Activated T-helper 2 cell treated with anti-CD3 and anti-CD28 coated beads, Interferon-gamma antibody, Interleukin-2, Interleukin-4, amounts not matched to agents 10 μg/mL and 5 μg/mL and 100 μg/mL, durations not matched to agents 14 hours and 24 hours and 36 hours (primary cell): ENCODE results near the gene FLII. TPM values are rescaled to one million over a fixed set of nuclear protein-coding genes. Genes with fewer than 3 reads are reported as not detected.

Experiments used
- DNase-seq: peaks from one replicate; pipeline ENCODE4 v3.0.0; 2021; ENCODE audit warnings: low spot score
- H3K27ac Mint-ChIP-seq: one replicate; pipeline ENCODE4 v1.8.0; 2021; ENCODE audit warnings: mixed read lengths
- H3K27me3 Mint-ChIP-seq: one replicate; pipeline ENCODE4 v1.8.0; 2021; ENCODE audit warnings: low read depth, mixed read lengths
- H3K36me3 Mint-ChIP-seq: one replicate; pipeline ENCODE4 v1.8.0; 2021; ENCODE audit warnings: low read depth, mixed read lengths
- H3K4me1 Mint-ChIP-seq: one replicate; pipeline ENCODE4 v1.8.0; 2021; ENCODE audit warnings: low read depth, mixed read lengths
- H3K4me3 Mint-ChIP-seq: one replicate; pipeline ENCODE4 v1.8.0; 2021; ENCODE audit warnings: low read depth, mild to moderate bottlenecking, moderate library complexity, mixed read lengths
- H3K9me3 Mint-ChIP-seq: one replicate; pipeline ENCODE4 v1.8.0; 2021; ENCODE audit warnings: mixed read lengths
- intact Hi-C: fragments of 100-400 bp; cut with micrococcal nuclease; formaldehyde crosslinking; loops from one replicate; pipeline ENCODE4 v1.15.1; 2023
- total RNA-seq: library from RNA; stranded (reverse); gene quantifications from 2 replicates; pipeline ENCODE4 v1.2.3, GENCODE V29; 2022

The FLII gene
- total RNA-seq, 1 donor from 2014 or later, result 340 TPM

- H3K4me3 Mint-ChIP-seq, result peak overlapping the region; percentile 100
- peaks cover 21% of the 10 kb centered on the region for H3K4me1 Mint-ChIP-seq
- H3K27me3 Mint-ChIP-seq, result no peaks in the 10 kb centered on the region
- intact Hi-C loops, result no loop called here
- no peak for DNase-seq
- H3K36me3 Mint-ChIP-seq, result peaks cover 52% of the 10 kb centered on the region
- H3K27ac Mint-ChIP-seq, result peak overlapping the region; percentile 22
- no peaks in the 10 kb centered on the region for H3K9me3 Mint-ChIP-seq
Observed at GRCh38 chr17:18256776-18257175, 1.8 kb downstream of the FLII start.

- Mint-ChIP-seq H3K27me3 (no peaks in the 10 kb centered on the region), H3K9me3 (no peaks in the 10 kb centered on the region), H3K27ac (no peak overlapping the region), H3K4me1 (peaks cover 18% of the 10 kb centered on the region), H3K4me3 (no peak overlapping the region), H3K36me3 (peaks cover 56% of the 10 kb centered on the region)
- intact Hi-C loops, result no loop called here
- no peak for DNase-seq
Observed at GRCh38 chr17:18256351-18256750, 2.2 kb downstream of the FLII start.

GRCh38 chr17:18254888-18255649, 3.5 kb downstream of the FLII start:
- H3K36me3 Mint-ChIP-seq, result peaks cover 67% of the 10 kb centered on the region

GRCh38 chr17:18253947-18254821, 4.4 kb downstream of the FLII start:
- H3K27me3 Mint-ChIP-seq, result no peaks in the 10 kb centered on the region
- H3K4me3 Mint-ChIP-seq, result no peak overlapping the region
- intact Hi-C loops, result no loop called here
- peaks cover 10% of the 10 kb centered on the region for H3K4me1 Mint-ChIP-seq
- DNase-seq, result no peak
- H3K27ac Mint-ChIP-seq, result no peak overlapping the region
- no peaks in the 10 kb centered on the region for H3K9me3 Mint-ChIP-seq
- peaks cover 75% of the 10 kb centered on the region for H3K36me3 Mint-ChIP-seq

More at GRCh38 chr17:18254888-18255649, 3.5 kb downstream of the FLII start:
- Mint-ChIP-seq H3K27ac (no peak overlapping the region), H3K4me1 (peaks cover 16% of the 10 kb centered on the region), H3K4me3 (no peak overlapping the region), H3K9me3 (no peaks in the 10 kb centered on the region), H3K27me3 (no peaks in the 10 kb centered on the region)
- no peak for DNase-seq
- intact Hi-C loops, result no loop called here

- Mint-ChIP-seq H3K27ac (no peak overlapping the region), H3K4me3 (no peak overlapping the region), H3K36me3 (peaks cover 82% of the 10 kb centered on the region), H3K4me1 (peaks cover 10% of the 10 kb centered on the region), H3K9me3 (no peaks in the 10 kb centered on the region), H3K27me3 (no peaks in the 10 kb centered on the region)
- intact Hi-C loops, result no loop called here
- no peak for DNase-seq
Observed at GRCh38 chr17:18253187-18253884, 5.2 kb downstream of the FLII start.

GRCh38 chr17:18252160-18252559, 6.4 kb downstream of the FLII start:
- Mint-ChIP-seq H3K4me1 (peaks cover 7% of the 10 kb centered on the region), H3K36me3 (peaks cover 86% of the 10 kb centered on the region)

GRCh38 chr17:18251204-18251603, 7.3 kb downstream of the FLII start:
- Mint-ChIP-seq H3K9me3 (no peaks in the 10 kb centered on the region), H3K4me1 (peaks cover 2% of the 10 kb centered on the region), H3K4me3 (no peak overlapping the region), H3K36me3 (peaks cover 83% of the 10 kb centered on the region), H3K27me3 (no peaks in the 10 kb centered on the region), H3K27ac (no peak overlapping the region)
- intact Hi-C loops, result no loop called here
- no peak for DNase-seq

More at GRCh38 chr17:18252160-18252559, 6.4 kb downstream of the FLII start:
- Mint-ChIP-seq H3K9me3 (no peaks in the 10 kb centered on the region), H3K27me3 (no peaks in the 10 kb centered on the region), H3K4me3 (no peak overlapping the region), H3K27ac (no peak overlapping the region)
- intact Hi-C loops, result no loop called here
- DNase-seq, result no peak

- H3K9me3 Mint-ChIP-seq, result no peaks in the 10 kb centered on the region
- H3K4me3 Mint-ChIP-seq, result no peak overlapping the region
- H3K36me3 Mint-ChIP-seq, result peaks cover 79% of the 10 kb centered on the region
- no peak overlapping the region for H3K27ac Mint-ChIP-seq
- peaks cover 2% of the 10 kb centered on the region for H3K4me1 Mint-ChIP-seq
- DNase-seq, result no peak
- H3K27me3 Mint-ChIP-seq, result no peaks in the 10 kb centered on the region
- intact Hi-C loops, result no loop called here
Observed at GRCh38 chr17:18250708-18251107, 7.8 kb downstream of the FLII start.

- no peak overlapping the region for H3K27ac Mint-ChIP-seq
- peaks cover 78% of the 10 kb centered on the region for H3K36me3 Mint-ChIP-seq
- H3K9me3 Mint-ChIP-seq, result no peaks in the 10 kb centered on the region
- H3K4me1 Mint-ChIP-seq, result peaks cover 2% of the 10 kb centered on the region
- no peak overlapping the region for H3K4me3 Mint-ChIP-seq
- no peaks in the 10 kb centered on the region for H3K27me3 Mint-ChIP-seq
- no peak for DNase-seq
- intact Hi-C loops, result no loop called here
Observed at GRCh38 chr17:18250259-18250658, 8.3 kb downstream of the FLII start.

- Mint-ChIP-seq H3K27ac (no peak overlapping the region), H3K4me3 (no peak overlapping the region), H3K27me3 (no peaks in the 10 kb centered on the region), H3K36me3 (peaks cover 69% of the 10 kb centered on the region), H3K9me3 (no peaks in the 10 kb centered on the region), H3K4me1 (peaks cover 2% of the 10 kb centered on the region)
- intact Hi-C loops, result no loop called here
- no peak for DNase-seq
Observed at GRCh38 chr17:18248811-18249210, 9.7 kb downstream of the FLII start.

GRCh38 chr17:18248300-18248731, 10.2 kb downstream of the FLII start:
- H3K27me3 Mint-ChIP-seq, result no peaks in the 10 kb centered on the region
- H3K4me3 Mint-ChIP-seq, result no peak overlapping the region
- H3K9me3 Mint-ChIP-seq, result no peaks in the 10 kb centered on the region
- H3K4me1 Mint-ChIP-seq, result peaks cover 2% of the 10 kb centered on the region
- peaks cover 64% of the 10 kb centered on the region for H3K36me3 Mint-ChIP-seq
- intact Hi-C loops, result no loop called here
- DNase-seq, result peak; percentile 60
- H3K27ac Mint-ChIP-seq, result no peak overlapping the region

GRCh38 chr17:18247613-18248001, 10.9 kb downstream of the FLII start:
- peaks cover 57% of the 10 kb centered on the region for H3K36me3 Mint-ChIP-seq
- no peak for DNase-seq
- no peaks in the 10 kb centered on the region for H3K9me3 Mint-ChIP-seq
- H3K4me1 Mint-ChIP-seq, result peaks cover 2% of the 10 kb centered on the region
- no peak overlapping the region for H3K27ac Mint-ChIP-seq
- intact Hi-C loops, result no loop called here
- no peak overlapping the region for H3K4me3 Mint-ChIP-seq
- H3K27me3 Mint-ChIP-seq, result no peaks in the 10 kb centered on the region
